LNCaP clone FGC (cell line): ENCODE results near the gene TSC22D4.
A peak's percentile ranks its signal among the peaks of the same experiment; 100 is the strongest.
"Not testable (repeated sequence)": the region's sequence is repeated elsewhere in the genome, so short reads cannot be mapped to it uniquely, and the experiment has no call there.

Experiments
- DNase-seq: peaks from one replicate; pipeline ENCODE4 v3.0.0-alpha.2; 2011; ENCODE audit warnings: low read depth
- H3K4me3 ChIP-seq: 2 replicates; pipeline ENCODE4 v1.5.1; 2011; ENCODE audit warnings: mild to moderate bottlenecking, low read depth, low read length, control low read depth
- TF ChIP-seq, protein P1 (sequence below): IDR thresholded peaks from 2 replicates; pipeline ENCODE4 v1.5.1; 2012; ENCODE audit warnings: mild to moderate bottlenecking; ENCODE audit not compliant: control insufficient read depth, insufficient read depth; ENCODE audit errors: extremely low read depth

TSC22D4 gene

DNA sequence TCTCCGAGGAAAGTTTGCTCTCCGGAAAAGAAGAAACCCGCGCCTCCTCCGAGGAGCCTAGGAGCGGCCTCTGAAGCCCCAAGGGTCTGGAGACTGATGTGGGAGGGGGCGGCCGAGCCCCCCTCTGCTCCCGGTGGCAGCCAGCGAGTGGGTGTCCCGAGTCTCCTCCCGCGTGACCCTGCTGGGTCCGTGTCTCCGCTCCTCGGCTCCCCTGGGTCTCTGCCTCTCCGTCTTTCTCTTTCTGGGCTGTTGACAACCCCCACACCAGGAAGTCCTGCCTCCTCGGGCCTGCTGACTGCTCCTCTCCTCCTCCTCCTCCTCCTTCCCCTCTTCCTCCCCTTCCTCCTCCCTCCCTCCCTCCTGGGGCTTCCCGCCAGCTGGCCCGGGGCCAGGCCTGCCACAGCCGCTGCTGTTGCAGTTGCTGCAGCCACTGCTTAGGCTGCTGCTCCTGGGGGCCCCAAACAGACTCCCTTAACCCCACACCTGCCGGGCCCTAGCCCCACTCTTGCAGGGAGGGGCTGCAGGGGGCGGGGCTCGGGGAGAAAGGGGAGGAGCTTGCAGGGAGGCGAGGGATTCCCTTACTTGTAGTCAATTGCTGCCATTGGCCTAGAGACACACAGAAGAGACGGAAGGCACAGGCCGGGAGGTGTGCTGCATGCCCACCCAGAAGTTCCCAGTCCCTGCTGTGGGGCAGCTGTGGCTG lies at the start of gene TSC22D4:
TSS of gene TSC22D4 (minus strand) at position 257 of the 703 bp plus-strand sequence. CDS start 1,176 bp downstream, outside the sequence.
- peak; percentile 74 for DNase-seq
- peak within 1 kb of the TSS; percentile 96 for H3K4me3 ChIP-seq
- TF ChIP-seq, protein P1, sequence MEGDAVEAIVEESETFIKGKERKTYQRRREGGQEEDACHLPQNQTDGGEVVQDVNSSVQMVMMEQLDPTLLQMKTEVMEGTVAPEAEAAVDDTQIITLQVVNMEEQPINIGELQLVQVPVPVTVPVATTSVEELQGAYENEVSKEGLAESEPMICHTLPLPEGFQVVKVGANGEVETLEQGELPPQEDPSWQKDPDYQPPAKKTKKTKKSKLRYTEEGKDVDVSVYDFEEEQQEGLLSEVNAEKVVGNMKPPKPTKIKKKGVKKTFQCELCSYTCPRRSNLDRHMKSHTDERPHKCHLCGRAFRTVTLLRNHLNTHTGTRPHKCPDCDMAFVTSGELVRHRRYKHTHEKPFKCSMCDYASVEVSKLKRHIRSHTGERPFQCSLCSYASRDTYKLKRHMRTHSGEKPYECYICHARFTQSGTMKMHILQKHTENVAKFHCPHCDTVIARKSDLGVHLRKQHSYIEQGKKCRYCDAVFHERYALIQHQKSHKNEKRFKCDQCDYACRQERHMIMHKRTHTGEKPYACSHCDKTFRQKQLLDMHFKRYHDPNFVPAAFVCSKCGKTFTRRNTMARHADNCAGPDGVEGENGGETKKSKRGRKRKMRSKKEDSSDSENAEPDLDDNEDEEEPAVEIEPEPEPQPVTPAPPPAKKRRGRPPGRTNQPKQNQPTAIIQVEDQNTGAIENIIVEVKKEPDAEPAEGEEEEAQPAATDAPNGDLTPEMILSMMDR = no peak

DNA sequence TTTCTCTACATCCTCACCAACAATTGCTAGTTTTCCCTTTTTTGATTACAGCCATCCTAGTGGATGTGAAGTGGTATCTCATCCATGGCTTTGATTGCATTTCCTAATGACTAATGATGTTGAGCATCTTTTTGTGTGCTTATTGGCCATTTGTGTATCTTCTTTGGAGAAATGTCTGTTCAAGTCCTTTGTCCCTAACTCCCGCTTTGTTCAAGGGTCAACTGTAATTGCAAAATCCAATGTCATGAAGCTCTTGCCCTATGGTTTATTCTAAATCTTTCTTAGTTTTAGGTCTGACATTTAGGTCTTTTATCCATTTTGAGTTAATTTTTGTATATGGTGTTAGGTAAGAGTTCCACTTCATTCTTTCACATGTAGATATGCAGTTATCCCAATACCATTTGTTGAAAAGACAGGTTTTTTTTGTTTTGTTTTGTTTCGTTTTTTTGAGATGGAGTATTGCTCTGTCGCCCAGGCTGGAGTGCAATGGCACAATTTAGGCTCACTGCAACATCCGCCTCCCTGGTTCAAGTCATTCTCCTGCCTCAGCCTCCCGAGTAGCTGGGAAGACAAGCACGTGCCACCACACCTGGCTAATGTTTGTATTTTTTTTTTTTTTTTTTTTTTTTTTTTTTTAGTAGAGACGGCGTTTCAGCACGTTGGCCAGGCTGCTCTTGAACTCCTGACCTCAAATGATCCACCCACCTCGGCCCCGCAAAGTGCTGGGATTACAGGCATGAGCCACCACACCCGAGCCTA lies 49.3 kb upstream of the TSC22D4 start:
- not testable (repeated sequence) for DNase-seq, H3K4me3 ChIP-seq

DNA sequence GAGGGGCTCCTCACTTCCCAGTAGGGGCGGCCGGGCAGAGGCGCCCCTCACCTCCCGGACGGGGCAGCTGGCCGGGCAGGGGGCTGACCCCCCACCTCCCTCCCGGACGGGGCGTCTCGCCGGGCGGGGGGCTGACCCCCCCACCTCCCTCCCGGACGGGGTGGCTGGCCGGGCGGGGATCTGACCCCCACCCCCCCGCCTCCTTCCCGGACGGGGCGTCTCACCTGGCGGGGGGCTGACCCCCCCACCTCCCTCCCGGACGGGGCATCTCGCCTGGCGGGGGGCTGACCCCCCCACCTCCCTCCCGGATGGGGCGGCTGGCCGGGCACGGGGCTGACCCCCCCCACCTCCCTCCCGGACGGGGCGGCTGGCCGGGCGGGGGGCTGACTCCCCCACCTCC lies 44.2 kb upstream of the TSC22D4 start:
- not testable (repeated sequence) for DNase-seq, H3K4me3 ChIP-seq

DNA sequence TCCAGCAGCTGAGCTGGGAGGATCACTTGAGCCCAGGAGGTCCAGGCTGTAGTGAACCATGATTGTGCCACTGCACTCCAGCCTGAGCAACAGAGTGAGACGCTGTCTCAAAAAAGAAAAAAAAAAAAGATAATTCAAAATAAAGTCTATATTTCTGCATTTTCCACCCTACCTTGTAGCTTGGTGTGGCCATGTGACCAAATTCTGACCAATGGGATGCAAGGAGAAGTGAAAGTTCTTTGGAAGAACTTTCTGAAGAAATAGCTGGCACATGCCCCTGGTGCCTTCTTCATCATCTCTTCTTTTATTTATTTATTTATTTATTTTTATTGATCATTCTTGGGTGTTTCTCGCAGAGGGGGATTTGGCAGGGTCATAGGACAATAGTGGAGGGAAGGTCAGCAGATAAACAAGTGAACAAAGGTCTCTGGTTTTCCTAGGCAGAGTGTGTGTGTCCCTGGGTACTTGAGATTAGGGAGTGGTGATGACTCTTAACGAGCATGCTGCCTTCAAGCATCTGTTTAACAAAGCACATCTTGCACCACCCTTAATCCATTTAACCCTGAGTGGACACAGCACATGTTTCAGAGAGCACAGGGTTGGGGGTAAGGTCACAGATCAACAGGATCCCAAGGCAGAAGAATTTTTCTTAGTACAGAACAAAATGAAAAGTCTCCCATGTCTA lies 43.0 kb upstream of the TSC22D4 start:
- not testable (repeated sequence) for H3K4me3 ChIP-seq, DNase-seq

DNA sequence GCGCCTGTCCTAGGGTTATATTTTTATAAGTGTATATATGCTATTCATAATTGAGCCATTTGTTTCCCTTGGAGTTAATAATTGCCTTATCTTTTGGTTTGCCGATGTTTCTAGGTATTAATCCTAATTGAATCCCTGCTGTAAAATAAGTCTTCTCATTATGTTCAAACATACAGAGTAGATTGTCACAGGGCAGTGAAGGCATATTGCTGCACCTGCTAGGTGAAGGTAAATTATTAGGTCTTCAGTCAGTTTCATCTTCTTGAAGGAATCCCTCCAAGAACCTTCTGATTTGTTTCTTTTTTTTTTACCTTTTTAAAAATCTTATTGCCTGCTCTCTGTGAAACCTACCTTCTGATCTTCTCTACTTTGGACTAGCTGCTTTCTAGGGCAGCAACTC lies 42.1 kb upstream of the TSC22D4 start:
- no peak for DNase-seq
- H3K4me3 ChIP-seq = no peak overlapping the region
- TF ChIP-seq, protein P1 = no peak

DNA sequence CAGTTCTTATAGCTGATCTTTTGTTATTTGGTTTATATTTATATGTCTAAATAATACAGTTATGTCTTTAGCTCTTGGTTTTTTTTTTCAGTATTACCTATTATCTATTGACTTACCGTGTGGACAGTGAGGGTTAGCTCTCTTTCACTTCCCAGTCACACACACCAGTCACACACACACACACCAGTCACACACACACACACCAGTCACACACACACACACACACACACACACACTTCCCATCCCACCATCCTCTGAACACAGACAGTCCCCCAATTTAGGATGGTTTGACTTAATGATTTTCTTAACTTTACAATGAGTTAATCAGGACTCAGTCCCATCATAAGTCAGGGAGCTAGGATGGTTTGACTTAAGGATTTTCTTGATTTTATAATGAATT lies 41.1 kb upstream of the TSC22D4 start:
- TF ChIP-seq, protein P1 = no peak
- DNase-seq = no peak
- no peak overlapping the region for H3K4me3 ChIP-seq

DNA sequence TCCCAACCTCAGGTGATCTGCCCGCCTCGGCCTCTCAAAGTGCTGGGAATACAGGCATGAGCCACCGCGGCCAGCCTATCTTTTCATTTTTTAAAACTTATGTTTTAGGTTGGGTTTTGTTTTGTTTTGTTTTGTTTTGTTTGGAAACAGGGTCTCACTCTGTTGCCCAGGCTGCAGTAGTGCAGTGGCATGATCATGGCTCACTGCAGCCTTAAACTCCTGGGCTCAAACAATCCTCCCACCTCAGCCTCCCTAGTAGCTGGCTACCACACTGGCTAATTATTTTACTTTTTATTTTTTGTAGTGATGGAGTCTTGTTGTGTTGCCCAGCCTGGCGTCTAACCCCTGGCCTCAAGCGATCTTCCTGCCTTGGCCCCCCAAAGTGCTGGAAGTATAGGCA lies 40.6 kb upstream of the TSC22D4 start:
- no peak for DNase-seq
- TF ChIP-seq, protein P1 = no peak
- no peak overlapping the region for H3K4me3 ChIP-seq

DNA sequence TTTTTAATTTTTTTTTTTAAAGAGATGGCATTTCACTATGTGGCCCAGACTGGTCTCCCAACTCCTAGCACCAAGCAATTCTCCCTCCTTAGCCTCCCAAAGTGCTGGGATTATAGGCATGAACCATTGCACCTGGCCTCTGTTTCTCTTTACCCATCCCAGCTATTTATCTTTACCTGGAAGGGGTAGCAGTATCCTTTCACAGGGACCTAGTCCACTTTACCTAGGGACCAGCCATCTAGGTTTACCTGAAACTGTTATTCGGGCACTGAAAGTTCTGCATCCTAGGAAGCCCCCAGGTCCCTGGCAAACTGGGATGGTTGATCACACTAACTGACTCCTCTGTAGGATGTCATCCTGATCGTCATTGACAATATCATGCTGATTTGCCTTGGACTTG lies 38.3 kb upstream of the TSC22D4 start:
- TF ChIP-seq, protein P1 = no peak
- H3K4me3 ChIP-seq = no peak overlapping the region
- DNase-seq = no peak
